Measurements from ENCODE around the gene FBRS.
"Not testable (repeated sequence)": the region's sequence is repeated elsewhere in the genome, so short reads cannot be mapped to it uniquely, and the experiment has no call there.

The FBRS gene

GRCh38 chr16:30697264-30698138 is 39.3 kb downstream of the FBRS start:
- in situ Hi-C loops (cut with HindIII; ENCODE audit: low sequenced_read_pairs): no loop called here

- in situ Hi-C loops (cut with HindIII; ENCODE audit: low sequenced_read_pairs): no loop called here
Observed at GRCh38 chr16:30698139-30698815, 40.0 kb downstream of the FBRS start.

DNA sequence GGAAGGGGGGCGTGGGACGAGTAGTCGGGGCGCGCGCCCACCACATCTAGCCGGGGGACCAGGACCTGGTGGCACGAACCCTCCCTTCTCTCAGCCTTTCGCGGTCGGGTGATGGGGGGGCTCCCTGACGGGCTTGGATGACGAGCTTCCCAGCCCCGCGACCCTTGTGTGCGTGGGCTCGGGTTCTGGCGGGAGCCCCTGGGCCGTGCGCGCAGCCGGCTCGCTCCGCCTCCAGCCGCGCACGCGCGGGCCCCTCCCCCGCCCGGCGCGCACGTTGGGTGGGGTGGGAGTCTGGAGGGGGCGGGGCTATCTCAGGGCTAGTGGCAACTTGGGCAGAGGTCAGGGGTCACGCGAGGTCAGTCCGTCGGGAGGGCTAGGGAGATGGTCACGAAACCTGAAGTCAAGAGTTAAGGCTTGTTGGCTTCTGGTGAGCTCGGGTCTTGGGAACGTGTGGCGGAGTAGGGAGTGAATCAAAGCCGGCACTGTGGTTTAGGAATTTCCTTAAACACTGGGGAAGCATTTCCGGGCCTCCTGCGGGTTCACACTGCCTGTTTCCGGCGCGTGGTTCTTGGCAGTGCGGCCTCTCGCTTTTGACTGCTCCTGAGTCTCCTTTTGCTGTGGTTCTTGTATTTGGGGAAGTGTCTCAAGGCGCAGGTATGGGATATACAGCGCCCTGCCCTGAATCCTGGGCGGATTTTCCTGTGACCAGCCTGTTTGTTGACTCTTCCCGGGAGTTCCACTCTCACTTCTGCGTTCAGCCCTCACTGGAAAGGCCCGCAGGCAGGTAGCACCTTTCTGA is 40.8 kb downstream of the FBRS start, which contains the start of gene SRCAP:
SRCAP (plus strand) TSS at position 356 of the 799 bp plus-strand sequence. CDS start 1,654 bp downstream, outside the sequence.
- in situ Hi-C loops (cut with HindIII; ENCODE audit: low sequenced_read_pairs): no loop called here

GRCh38 chr16:30699615-30700099 is 41.4 kb downstream of the FBRS start:
- in situ Hi-C loops (cut with HindIII; ENCODE audit: low sequenced_read_pairs): no loop called here

- in situ Hi-C loops (cut with HindIII; ENCODE audit: low sequenced_read_pairs): no loop called here
Observed at GRCh38 chr16:30700491-30700890, 42.3 kb downstream of the FBRS start.

GRCh38 chr16:30700971-30701370 is 42.7 kb downstream of the FBRS start:
- in situ Hi-C loops (cut with HindIII; ENCODE audit: low sequenced_read_pairs): no loop called here

DNA sequence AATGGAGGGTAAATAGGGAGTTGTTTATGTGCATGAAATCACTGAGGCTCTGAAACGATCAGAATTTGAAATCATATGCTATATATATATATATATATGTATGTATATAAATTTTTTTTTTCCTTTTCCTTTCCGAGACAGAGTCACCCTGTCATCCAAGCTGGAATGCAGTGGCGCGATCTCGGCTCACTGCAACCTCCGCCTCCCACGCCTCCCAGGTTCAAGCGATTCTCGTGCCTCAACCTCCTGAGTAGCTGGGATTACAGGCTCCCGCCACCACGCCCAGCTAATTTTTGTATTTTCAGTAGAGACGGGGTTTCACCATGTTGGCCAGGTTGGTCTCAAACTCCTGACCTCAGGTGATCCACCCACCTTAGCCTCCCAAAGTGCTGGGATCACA is 44.8 kb downstream of the FBRS start:
- in situ Hi-C loops (cut with HindIII; ENCODE audit: low sequenced_read_pairs): not testable (repeated sequence)

DNA sequence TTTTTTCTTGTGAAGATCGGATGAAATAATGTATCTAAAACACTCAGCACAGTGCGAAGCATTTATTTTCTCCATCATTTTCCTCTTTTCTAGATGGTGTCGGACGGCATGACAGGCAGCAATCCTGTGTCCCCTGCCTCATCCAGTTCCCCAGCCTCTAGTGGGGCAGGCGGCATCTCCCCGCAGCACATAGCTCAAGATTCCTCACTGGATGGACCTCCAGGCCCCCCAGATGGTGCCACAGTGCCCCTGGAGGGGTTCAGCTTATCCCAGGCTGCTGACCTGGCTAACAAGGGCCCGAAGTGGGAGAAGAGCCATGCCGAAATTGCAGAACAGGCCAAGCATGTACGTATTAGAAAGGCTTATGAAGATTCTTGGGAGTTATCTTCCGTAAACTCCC is 45.7 kb downstream of the FBRS start:
- in situ Hi-C loops (cut with HindIII; ENCODE audit: low sequenced_read_pairs): no loop called here

DNA sequence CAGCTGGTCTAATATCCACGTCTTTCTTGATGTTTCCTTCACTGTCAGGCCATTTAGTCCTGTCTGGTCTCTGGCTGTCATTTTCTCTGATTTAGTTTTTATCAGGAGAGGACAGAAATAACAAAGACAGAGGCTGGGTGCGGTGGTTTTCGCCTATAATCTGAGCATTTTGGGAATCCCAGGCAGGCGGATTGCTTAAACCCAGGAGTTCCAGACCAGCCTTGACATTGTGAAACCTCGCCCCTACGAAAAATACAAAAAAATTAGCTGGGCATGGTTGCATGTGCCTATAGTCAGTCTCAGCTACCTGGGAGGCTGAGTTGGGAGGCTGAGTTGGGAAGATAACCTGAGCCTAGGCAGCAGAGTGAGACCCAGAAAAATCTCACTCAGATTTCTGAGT is 47.8 kb downstream of the FBRS start:
- in situ Hi-C loops (cut with HindIII; ENCODE audit: low sequenced_read_pairs): no loop called here

DNA sequence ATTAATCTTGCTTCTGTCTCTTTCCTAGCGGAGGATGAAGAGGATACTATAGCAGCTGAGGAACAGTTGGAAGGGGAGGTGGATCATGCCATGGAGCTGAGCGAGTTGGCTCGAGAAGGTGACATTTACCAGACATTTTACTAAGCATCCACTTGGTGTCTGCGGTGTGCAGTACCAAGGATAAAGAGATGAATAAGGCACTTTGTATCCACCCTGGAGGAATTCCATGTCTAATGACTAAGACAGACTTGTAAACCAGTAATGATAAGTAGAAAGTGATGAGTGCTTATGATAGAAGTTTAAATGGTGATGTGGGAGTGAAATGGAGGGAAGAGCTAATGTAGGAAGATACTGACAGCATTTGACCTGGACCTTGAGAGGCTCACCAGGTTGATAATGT is 52.7 kb downstream of the FBRS start:
- in situ Hi-C loops (cut with HindIII; ENCODE audit: low sequenced_read_pairs): loop anchor here (5.0 kb wide), 1 partner anchor 71 kb away; no protein-coding TSS in a partner anchor

DNA sequence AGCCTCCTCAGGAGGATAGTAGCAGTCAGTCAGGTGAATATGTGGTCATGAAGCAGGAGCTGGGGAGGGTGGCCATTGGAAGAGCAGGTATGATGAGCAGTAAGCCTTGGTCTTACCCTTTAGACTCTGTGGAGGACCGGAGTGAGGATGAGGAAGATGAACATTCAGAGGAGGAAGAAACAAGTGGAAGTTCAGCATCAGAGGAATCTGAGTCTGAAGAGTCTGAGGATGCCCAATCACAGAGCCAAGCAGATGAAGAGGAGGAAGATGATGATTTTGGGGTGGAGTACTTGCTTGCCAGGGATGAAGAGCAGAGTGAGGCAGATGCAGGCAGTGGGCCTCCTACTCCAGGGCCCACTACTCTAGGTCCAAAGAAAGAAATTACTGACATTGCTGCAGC is 53.5 kb downstream of the FBRS start:
- in situ Hi-C loops (cut with HindIII; ENCODE audit: low sequenced_read_pairs): loop anchor here (5.0 kb wide), 1 partner anchor 71 kb away; no protein-coding TSS in a partner anchor

GRCh38 chr16:30715750-30716445 is 57.7 kb downstream of the FBRS start:
- in situ Hi-C loops (cut with HindIII; ENCODE audit: low sequenced_read_pairs): no loop called here

DNA sequence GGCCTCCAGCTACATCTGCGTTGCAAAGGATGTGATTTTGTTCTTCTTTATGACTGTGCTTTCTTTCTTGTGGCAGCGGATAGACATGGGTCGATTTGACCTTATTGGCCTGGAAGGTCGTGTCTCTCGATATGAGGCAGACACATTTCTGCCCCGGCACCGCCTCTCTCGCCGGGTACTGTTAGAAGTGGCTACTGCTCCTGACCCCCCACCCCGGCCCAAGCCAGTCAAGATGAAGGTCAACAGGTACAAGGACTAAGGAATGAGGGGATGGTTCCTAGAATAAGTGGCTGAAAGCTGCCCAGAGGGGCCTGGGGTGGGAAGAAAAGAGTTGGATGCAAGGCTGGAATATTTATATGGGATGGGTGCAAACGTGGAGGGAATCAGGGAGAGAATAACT is 61.9 kb downstream of the FBRS start:
- in situ Hi-C loops (cut with HindIII; ENCODE audit: low sequenced_read_pairs): no loop called here
